Measurements from ENCODE around the gene CLNK.

The CLNK gene

GRCh38 chr4:10701161-10701560, 16.6 kb upstream of the CLNK start:
- DNase-seq: no peak

GRCh38 chr4:10698172-10698571, 13.6 kb upstream of the CLNK start:
- no peak for DNase-seq

GRCh38 chr4:10697086-10697485, 12.5 kb upstream of the CLNK start:
- no peak for DNase-seq

GRCh38 chr4:10696253-10696652, 11.7 kb upstream of the CLNK start:
- DNase-seq: no peak

GRCh38 chr4:10694828-10695209, 10.3 kb upstream of the CLNK start:
- no peak for DNase-seq

GRCh38 chr4:10694151-10694827, 9.7 kb upstream of the CLNK start:
- no peak for DNase-seq

GRCh38 chr4:10691651-10692050, 7.1 kb upstream of the CLNK start:
- no peak for DNase-seq

GRCh38 chr4:10690185-10690907, 5.8 kb upstream of the CLNK start:
- DNase-seq: no peak

- no peak for DNase-seq
Measured at GRCh38 chr4:10688846-10689245, 4.3 kb upstream of the CLNK start.

- DNase-seq: no peak
Measured at GRCh38 chr4:10688022-10688421, 3.5 kb upstream of the CLNK start.

GRCh38 chr4:10687526-10687925, 3.0 kb upstream of the CLNK start:
- DNase-seq: no peak

GRCh38 chr4:10682397-10682796, 2.2 kb downstream of the CLNK start:
- DNase-seq: no peak

GRCh38 chr4:10677796-10678497, 6.6 kb downstream of the CLNK start:
- no peak for DNase-seq

GRCh38 chr4:10673817-10674369, 10.7 kb downstream of the CLNK start:
- no peak for DNase-seq

GRCh38 chr4:10672379-10672778, 12.2 kb downstream of the CLNK start:
- DNase-seq: no peak

- no peak for DNase-seq
Measured at GRCh38 chr4:10671799-10672198, 12.8 kb downstream of the CLNK start.

GRCh38 chr4:10671366-10671765, 13.2 kb downstream of the CLNK start:
- DNase-seq: no peak

GRCh38 chr4:10670321-10670720, 14.2 kb downstream of the CLNK start:
- no peak for DNase-seq

- DNase-seq: no peak
Measured at GRCh38 chr4:10667701-10668326, 16.8 kb downstream of the CLNK start.

GRCh38 chr4:10666616-10667015, 18.0 kb downstream of the CLNK start:
- DNase-seq: no peak

- peak; percentile 59 for DNase-seq
Measured at GRCh38 chr4:10664408-10664807, 20.2 kb downstream of the CLNK start.

- no peak for DNase-seq
Measured at GRCh38 chr4:10662937-10663336, 21.6 kb downstream of the CLNK start.

GRCh38 chr4:10661047-10661446, 23.5 kb downstream of the CLNK start:
- no peak for DNase-seq

All from HCEC 1CT (cell line).